GM12872 (cell line): Measurements from ENCODE around the gene CBX5.

Experiments used
- TF ChIP-seq, protein P1 (sequence below): IDR thresholded peaks from 3 replicates; pipeline ENCODE4 v1.5.1; 2011; ENCODE audit warnings: low read depth, mild to moderate bottlenecking, low read length, moderate library complexity; ENCODE audit not compliant: insufficient read depth

Gene CBX5

DNA sequence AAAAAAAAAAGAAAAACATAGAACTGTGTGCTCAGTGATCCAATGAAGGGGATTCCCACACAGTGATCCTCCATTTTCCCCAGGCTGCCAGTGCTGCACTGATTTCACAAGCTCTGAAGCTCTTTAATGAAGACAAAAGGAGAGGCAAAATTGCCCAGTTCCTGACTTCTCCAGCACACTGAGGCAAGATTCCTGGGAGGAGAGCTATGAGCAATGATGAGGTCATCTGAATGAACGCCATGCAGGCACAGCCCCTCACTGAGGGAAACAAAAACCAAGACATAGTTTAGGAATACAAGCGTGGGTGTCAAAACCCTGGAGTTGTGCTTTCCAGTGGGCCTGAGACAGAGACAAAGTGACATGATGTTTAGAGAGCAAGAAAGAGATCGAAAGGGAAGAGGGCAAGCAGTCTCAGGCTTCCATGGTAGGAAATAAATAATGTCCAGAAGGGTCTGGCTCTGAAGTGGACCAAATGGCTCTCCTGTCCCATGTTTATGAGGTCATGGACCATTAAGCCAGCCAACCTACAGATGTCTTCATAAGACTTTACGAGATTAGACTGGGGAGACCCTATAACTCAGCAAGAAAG lies 50.2 kb downstream of the CBX5 start:
- TF ChIP-seq, protein P1, sequence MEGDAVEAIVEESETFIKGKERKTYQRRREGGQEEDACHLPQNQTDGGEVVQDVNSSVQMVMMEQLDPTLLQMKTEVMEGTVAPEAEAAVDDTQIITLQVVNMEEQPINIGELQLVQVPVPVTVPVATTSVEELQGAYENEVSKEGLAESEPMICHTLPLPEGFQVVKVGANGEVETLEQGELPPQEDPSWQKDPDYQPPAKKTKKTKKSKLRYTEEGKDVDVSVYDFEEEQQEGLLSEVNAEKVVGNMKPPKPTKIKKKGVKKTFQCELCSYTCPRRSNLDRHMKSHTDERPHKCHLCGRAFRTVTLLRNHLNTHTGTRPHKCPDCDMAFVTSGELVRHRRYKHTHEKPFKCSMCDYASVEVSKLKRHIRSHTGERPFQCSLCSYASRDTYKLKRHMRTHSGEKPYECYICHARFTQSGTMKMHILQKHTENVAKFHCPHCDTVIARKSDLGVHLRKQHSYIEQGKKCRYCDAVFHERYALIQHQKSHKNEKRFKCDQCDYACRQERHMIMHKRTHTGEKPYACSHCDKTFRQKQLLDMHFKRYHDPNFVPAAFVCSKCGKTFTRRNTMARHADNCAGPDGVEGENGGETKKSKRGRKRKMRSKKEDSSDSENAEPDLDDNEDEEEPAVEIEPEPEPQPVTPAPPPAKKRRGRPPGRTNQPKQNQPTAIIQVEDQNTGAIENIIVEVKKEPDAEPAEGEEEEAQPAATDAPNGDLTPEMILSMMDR, result no peak

- TF ChIP-seq, protein P1, result no peak
Observed at GRCh38 chr12:54228471-54228870, 51.5 kb downstream of the CBX5 start.

- TF ChIP-seq, protein P1, result no peak
Observed at GRCh38 chr12:54227376-54227775, 52.5 kb downstream of the CBX5 start.

GRCh38 chr12:54225666-54226065 lies 54.3 kb downstream of the CBX5 start:
- TF ChIP-seq, protein P1, result no peak

- TF ChIP-seq, protein P1, result no peak
Observed at GRCh38 chr12:54222609-54223008, 57.3 kb downstream of the CBX5 start.

- TF ChIP-seq, protein P1, result no peak
Observed at GRCh38 chr12:54221402-54221984, 58.4 kb downstream of the CBX5 start.

DNA sequence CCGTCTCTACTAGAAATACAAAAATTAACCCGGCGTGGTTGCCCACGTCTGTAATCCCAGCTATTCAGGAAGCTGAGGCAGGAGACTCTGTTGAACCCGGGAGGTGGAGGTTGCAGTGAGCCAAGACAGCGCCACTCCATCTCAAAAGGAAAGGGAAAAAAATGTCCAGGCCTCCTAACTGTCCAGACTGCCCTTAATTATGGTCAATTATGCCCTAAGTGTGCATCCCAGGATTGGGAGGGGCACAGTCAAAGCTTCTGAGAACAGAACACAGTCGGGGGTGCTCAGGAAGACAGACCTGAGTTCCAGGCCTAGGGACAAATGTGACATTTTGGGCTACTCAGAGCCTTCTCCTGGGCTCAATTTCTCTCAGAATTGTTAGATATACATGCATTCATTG lies 59.4 kb downstream of the CBX5 start:
- TF ChIP-seq, protein P1, result no peak
